Bronchial epithelial cell (primary cell): ENCODE results near the gene MYO15A. TPM values are rescaled to one million over a fixed set of nuclear protein-coding genes. Genes with fewer than 3 reads are reported as not detected.
"Not testable (repeated sequence)": the region's sequence is repeated elsewhere in the genome, so short reads cannot be mapped to it uniquely, and the experiment has no call there.

Experiments
- DNase-seq: peaks from one replicate; pipeline ENCODE4 v3.0.0-alpha.2; 2010; ENCODE audit warnings: low read depth
- FAIRE-seq: peaks from 2 replicates; lab custom pipeline; 2011; peaks lifted over from hg19 to GRCh38; lab: Jason Lieb, UNC
- H3K27me3 ChIP-seq: 2 replicates; pipeline ENCODE4 v1.5.1; 2011; ENCODE audit warnings: low read length; ENCODE audit not compliant: control insufficient read depth, insufficient read depth
- H3K36me3 ChIP-seq: 2 replicates; pipeline ENCODE4 v1.5.1; 2011; ENCODE audit warnings: low read length; ENCODE audit not compliant: control insufficient read depth, insufficient read depth
- H3K4me3 ChIP-seq: 2 replicates; pipeline ENCODE4 v1.5.1; 2011; ENCODE audit warnings: mild to moderate bottlenecking, low read depth, low read length, control low read depth
- CTCF ChIP-seq: IDR thresholded peaks from 2 replicates; pipeline ENCODE4 v1.5.1; 2011; ENCODE audit warnings: mild to moderate bottlenecking, moderate library complexity, low read length, control low read depth, inconsistent platforms; ENCODE audit not compliant: insufficient read depth, severe bottlenecking
- total RNA-seq: library from RNA; depleted of rRNA; stranded (reverse); fragments of >200 nt; gene quantifications from 2 replicates; pipeline ENCODE4 v1.2.1, GENCODE V29; 2014

Gene MYO15A
- total RNA-seq, 1 donor from 2014 or later: 1.6 TPM

GRCh38 chr17:18213666-18214270 is 105.2 kb downstream of the MYO15A start:
- no peak for DNase-seq
- no peak overlapping the region for H3K4me3 ChIP-seq
- H3K27me3 ChIP-seq: no peaks in the 10 kb centered on the region
- TF ChIP-seq CTCF: no peak
- no peak for FAIRE-seq
- H3K36me3 ChIP-seq: peaks cover 7% of the 10 kb centered on the region

GRCh38 chr17:18216906-18217305 is 108.3 kb downstream of the MYO15A start:
- not testable (repeated sequence) for H3K36me3 ChIP-seq, H3K27me3 ChIP-seq, DNase-seq, FAIRE-seq, H3K4me3 ChIP-seq

- DNase-seq: peak; percentile 48
- TF ChIP-seq CTCF: peak; percentile 99
- no peaks in the 10 kb centered on the region for H3K27me3 ChIP-seq
- FAIRE-seq: peak; percentile 70
- H3K36me3 ChIP-seq: no peaks in the 10 kb centered on the region
- no peak overlapping the region for H3K4me3 ChIP-seq
Measured at GRCh38 chr17:18217412-18218015, 109.0 kb downstream of the MYO15A start.

GRCh38 chr17:18218756-18219415 is 110.3 kb downstream of the MYO15A start:
- no peaks in the 10 kb centered on the region for H3K27me3 ChIP-seq
- TF ChIP-seq CTCF: no peak
- FAIRE-seq (peak; percentile 55), DNase-seq (no peak)
- H3K4me3 ChIP-seq: no peak overlapping the region
- no peaks in the 10 kb centered on the region for H3K36me3 ChIP-seq

GRCh38 chr17:18224053-18224386 is 115.5 kb downstream of the MYO15A start:
- no peak for FAIRE-seq

More at GRCh38 chr17:18224053-18224386, 115.5 kb downstream of the MYO15A start:
- H3K4me3 ChIP-seq: no peak overlapping the region
- no peak for TF ChIP-seq CTCF
- no peaks in the 10 kb centered on the region for H3K36me3 ChIP-seq
- H3K27me3 ChIP-seq: no peaks in the 10 kb centered on the region
- no peak for DNase-seq
